GM13976 (cell line): Measurements from ENCODE around the gene TRAFD1.
"Not testable (repeated sequence)": the region's sequence is repeated elsewhere in the genome, so short reads cannot be mapped to it uniquely, and the experiment has no call there.

Experiments
- DNase-seq: peaks from one replicate; pipeline ENCODE4 v3.0.0; 2012; ENCODE audit warnings: low spot score
- CTCF ChIP-seq: IDR thresholded peaks from 2 replicates; pipeline ENCODE4 v1.5.1; 2012; ENCODE audit warnings: borderline replicate concordance, mild to moderate bottlenecking; ENCODE audit not compliant: insufficient read depth; ENCODE audit errors: extremely low read depth, missing control alignments, control extremely low read depth
- in situ Hi-C: fragments of 300-500 bp; cut with MboI; formaldehyde crosslinking; loops from one replicate; pipeline ENCODE4 v1.12.0; 2022; ENCODE audit warnings: low sequenced_read_pairs, mixed read lengths, inconsistent platforms; ENCODE audit not compliant: unreplicated experiment

TRAFD1 gene

GRCh38 chr12:112108202-112109079, 16.9 kb upstream of the TRAFD1 start, which contains the start of gene NAA25:
TSS of gene NAA25 (minus strand) at chr12:112108783. CDS start at chr12:112108773, 10 bp downstream.
- peak; percentile 91 for DNase-seq
- no peak for TF ChIP-seq CTCF
- in situ Hi-C loops = no loop called here

DNA sequence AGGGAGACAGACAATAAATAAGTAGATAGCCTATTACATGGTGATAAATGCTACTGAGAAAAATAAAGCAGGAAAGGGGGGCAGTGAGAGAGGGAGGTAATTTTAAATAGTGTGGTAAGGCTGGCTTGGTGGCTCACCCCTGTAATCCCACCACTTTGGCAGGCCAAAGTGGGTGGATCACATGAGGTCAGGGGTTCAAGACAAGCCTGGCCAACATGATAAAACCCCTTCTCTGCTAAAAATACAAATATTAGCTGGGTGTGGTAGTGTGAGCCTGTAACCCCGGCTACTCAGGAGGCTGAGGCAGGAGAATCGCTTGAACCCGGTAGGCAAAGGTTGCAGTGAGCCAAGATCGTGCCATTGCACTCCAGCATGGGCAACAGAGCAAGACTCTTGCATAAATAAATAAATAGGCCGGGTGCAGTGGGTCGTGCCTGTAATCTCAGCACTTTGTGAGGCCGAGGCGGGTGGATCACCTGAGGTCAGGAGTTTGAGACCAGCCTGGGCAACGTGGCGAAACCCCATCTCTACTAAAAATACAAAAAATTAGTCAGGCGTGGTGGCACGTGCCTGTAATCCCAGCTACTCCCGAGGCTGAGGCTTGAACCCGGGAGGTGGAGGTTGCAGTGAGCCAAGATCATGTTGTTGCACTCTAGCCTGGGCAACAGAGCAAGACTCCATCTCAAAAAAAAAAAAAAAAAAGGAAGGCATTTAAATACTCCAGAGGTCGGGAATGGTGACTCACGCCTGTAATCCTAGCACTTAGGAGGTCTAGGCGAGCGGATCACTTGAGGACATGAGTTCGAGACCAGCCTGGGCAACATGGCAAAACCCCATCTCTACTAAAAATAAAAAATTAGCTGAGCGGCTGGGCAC, 14.3 kb upstream of the TRAFD1 start:
- in situ Hi-C loops = not testable (repeated sequence)

GRCh38 chr12:112111931-112112330, 13.4 kb upstream of the TRAFD1 start:
- no peak for TF ChIP-seq CTCF
- in situ Hi-C loops = no loop called here
- no peak for DNase-seq

More for the DNA sequence above, 14.3 kb upstream of the TRAFD1 start:
- DNase-seq = not testable (repeated sequence)

- DNase-seq = no peak
- in situ Hi-C loops = no loop called here
- no peak for TF ChIP-seq CTCF
Observed at GRCh38 chr12:112112409-112113133, 12.8 kb upstream of the TRAFD1 start.

DNA sequence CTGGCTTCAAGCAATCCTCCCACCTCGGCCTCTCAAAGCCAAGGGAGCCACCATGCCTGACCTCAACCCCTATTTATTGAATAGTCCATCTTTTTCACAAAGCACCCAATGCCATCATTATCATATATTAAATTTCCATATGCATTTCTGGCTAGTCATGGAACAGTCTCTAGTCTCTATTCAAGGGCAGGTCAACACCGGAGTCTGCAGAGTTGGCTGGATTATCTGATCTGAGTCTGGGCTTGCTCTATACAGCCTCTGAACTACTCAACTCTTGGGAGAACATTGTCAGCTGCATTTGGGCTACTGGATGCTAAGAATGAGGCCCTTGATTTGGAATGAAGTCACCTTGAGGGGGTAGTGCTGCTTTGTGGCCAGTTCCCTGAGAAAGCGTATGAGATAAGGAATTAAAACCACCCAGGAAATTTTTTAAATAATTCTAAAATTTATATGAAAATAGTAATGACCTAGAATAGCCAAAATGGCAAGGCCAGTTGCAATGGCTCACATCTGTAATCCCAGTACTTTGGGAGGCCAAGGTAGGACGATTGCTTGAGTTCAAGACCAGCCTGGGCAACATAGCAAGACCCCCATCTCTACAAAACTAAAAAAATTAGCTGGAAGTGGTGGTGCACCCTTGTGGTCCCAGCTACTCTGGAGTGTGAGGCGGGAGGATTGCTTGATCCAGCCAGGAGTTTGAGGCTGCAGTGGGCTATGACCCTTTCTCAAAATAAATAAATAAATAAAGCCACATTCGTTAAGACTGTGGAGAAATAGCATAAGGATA, 9.9 kb upstream of the TRAFD1 start:
- no peak for DNase-seq
- in situ Hi-C loops = no loop called here
- TF ChIP-seq CTCF = no peak

- peak; percentile 58 for DNase-seq
- TF ChIP-seq CTCF = no peak
- in situ Hi-C loops = no loop called here
Observed at GRCh38 chr12:112116232-112117060, 8.9 kb upstream of the TRAFD1 start.
